Raji (cell line): ENCODE data around the gene CDHR2.

Source experiments
- POLR2A ChIP-seq: IDR thresholded peaks from 2 replicates; pipeline ENCODE4 v1.6.1; 2011; ENCODE audit warnings: low read depth, low read length, control low read depth; ENCODE audit not compliant: insufficient read depth

CDHR2 gene

GRCh38 chr5:176608937-176609723, 60.0 kb downstream of the CDHR2 start:
- TF ChIP-seq POLR2A: no peak

- TF ChIP-seq POLR2A: peak; percentile 47; the same call in 1 of the 2 replicates
Measured at GRCh38 chr5:176609724-176610434, 60.7 kb downstream of the CDHR2 start, which contains the start of gene GPRIN1. GPRIN1 (minus strand) TSS chr5:176610156; CDS start chr5:176599834, 10,322 bp downstream.

DNA sequence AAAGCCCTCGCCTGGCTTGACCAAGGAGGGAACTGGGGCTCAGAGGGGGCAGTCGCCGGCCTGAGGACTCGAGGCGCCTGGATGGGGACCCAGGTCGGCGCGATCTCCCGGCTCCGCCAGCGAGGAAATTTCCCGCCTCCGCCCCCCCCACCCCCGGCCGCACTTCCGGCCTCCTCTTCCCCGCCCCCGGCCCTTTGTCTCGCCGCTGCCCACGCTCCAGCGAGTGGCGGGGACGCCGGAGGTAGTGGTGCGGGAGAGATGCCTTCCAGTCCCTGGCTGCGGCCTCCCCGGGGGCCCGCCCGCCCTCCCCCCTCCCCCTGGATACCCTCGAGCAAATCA, 61.3 kb downstream of the CDHR2 start:
- TF ChIP-seq POLR2A: no peak; the same call in 1 of the 2 replicates

DNA sequence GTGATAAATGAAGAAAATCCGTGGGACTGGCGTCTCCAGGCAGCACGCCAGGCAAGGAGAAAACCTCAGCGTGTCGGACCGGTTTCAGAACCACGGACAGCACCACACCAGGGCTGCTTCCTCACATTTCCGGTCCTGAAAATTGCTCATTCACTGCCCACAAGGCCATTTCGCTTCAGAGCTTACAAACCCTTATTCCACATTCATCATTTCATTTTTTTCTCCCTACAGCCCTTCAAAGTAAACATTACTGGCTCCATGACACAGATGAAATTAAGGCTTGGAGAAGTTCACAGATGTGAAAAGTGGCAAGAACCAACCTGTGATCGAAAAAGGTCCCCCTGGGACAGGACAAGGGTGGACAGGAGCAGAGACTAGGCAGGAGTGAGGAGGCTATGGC, 62.3 kb downstream of the CDHR2 start:
- TF ChIP-seq POLR2A: no peak

- TF ChIP-seq POLR2A: no peak
Measured at GRCh38 chr5:176612008-176612407, 62.9 kb downstream of the CDHR2 start.

DNA sequence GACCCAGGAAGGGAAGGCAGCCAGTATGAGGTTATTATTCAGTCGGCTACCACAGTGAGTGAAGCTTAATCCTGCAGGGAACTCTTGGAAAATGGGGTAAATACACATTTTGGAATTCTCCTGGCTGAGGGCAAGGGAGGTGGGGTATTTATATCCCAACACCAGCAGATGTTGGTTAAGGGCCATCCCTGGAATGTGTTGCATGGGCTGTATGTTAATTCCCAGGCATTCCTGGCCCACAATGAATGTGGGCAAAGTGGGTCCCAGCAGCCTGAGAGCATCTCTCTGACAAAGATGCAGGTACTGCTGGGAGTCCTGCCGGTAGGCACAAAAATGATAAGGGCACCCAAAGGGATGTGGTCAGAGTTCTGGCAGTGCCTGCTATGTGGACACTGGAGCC, 63.7 kb downstream of the CDHR2 start:
- TF ChIP-seq POLR2A: no peak

- TF ChIP-seq POLR2A: no peak
Measured at GRCh38 chr5:176614805-176615478, 65.8 kb downstream of the CDHR2 start.

GRCh38 chr5:176616511-176616910, 67.4 kb downstream of the CDHR2 start:
- TF ChIP-seq POLR2A: no peak

DNA sequence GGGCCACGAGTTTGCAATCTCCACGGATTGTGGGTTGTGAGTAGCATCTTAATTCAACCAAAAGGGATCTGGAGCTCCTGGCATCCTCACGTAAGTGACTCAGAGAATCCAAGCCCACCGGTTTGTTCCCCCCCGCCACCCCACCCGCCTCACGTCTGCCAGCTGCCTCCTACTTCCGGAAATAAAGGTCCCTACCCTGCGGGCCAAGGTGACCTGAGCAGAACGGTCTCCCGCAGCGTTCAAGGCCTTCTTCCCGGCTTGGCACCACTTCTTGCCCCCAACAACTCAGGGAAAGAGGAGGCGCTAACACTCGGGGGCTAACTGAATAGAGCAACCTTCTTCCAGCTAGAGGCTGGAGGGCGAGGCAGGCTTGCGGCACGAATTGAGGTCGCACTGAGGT, 69.6 kb downstream of the CDHR2 start:
- no peak for TF ChIP-seq POLR2A

GRCh38 chr5:176619203-176619568, 70.0 kb downstream of the CDHR2 start:
- no peak for TF ChIP-seq POLR2A

- no peak for TF ChIP-seq POLR2A
Measured at GRCh38 chr5:176619569-176620332, 70.6 kb downstream of the CDHR2 start.

DNA sequence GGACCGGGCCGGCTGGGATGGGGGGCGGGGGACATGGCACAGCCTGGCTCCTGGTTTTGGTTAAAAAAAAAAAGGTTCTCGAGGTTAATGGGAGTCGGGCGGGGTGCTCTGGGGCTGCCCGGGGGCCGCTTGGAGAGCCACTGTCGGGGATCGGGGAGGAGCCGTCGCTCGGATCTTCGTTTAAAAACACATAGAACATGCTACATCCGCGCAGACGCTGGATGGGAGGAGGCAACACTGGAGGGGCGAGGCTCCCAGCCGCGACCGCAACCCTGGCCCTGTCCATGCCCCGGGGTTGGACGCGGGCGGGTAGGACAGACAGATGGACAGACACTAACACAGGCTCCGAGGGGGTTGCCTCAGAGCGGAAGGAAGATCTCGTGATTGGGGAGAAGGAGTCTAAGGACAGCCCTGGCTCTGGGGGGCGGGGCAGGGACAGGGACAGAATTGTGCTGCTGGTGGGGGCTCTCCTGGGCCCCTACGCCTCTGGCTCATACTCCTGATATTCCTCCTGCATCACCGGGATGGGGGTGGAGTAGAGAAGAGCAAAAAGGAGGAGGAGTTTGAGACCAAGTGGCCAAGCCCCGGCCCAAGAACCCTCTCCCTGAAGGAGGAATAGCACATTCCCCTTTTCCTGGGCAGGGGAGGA, 71.3 kb downstream of the CDHR2 start:
- no peak for TF ChIP-seq POLR2A

GRCh38 chr5:176621661-176622079, 72.5 kb downstream of the CDHR2 start:
- no peak for TF ChIP-seq POLR2A

DNA sequence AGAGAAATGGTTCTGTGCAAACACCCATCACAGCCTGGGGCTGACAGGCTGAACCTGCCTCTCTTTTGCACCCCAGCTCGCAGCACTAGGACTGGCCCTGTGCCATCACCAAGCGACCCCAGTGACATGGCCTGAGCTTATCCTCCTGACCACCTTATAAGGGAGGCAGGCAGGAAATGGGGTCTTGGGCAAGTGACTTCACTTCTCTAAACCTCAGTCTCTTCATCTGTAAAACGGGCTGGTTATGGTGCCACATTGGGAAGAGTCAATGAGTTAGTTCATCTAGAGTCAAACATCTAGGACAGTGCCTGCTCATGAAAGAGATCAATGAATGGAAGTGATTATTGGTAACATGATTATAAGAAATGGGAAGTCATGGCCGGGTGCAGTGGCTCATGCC, 75.0 kb downstream of the CDHR2 start:
- TF ChIP-seq POLR2A: no peak

DNA sequence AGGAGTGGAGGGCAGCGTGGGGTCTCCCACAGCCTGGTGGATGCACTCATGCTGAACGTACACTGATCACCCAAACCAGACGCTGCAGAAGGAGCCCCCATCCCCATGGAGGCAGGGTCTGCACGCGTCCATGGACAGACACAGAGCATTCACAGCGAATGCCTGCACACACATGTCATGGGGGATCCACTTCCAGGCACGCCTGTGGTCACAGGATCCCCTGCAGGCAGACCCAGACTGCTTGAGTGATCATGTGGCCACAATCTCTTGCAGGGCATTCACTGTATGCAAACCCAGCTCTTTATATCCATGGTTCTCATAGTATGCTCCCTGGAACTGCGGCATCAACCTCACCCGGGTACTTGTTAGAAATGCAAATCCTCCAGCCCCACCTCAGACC, 75.8 kb downstream of the CDHR2 start:
- TF ChIP-seq POLR2A: no peak
